ENCODE results near the gene PXDC1.

- TF ChIP-seq CTCF (IDR thresholded peaks at IDR 0.05) (no peak), POLR2A (IDR thresholded peaks at IDR 0.05; ENCODE audit: low read depth) (no peak), POLR2AphosphoS5 (IDR thresholded peaks at IDR 0.05) (no peak)
Measured at GRCh38 chr6:3776881-3777507, 25.5 kb upstream of the PXDC1 start.

Data from esophagus muscularis mucosa (tissue), 3 donors.